Activated CD4-positive, alpha-beta T cell treated with anti-CD3 and anti-CD28 coated beads, Interleukin-2, Interleukin-4, amounts not matched to agents 100 ng/mL and 50 ng/mL, durations not matched to agents 16 hours and 8 hours (primary cell): Measurements from ENCODE around the gene INSYN2B.
"Not testable (repeated sequence)": the region's sequence is repeated elsewhere in the genome, so short reads cannot be mapped to it uniquely, and the experiment has no call there.

Source experiments
- DNase-seq: peaks from one replicate; pipeline ENCODE4 v3.0.0-alpha.2; 2020; ENCODE audit warnings: low spot score

The INSYN2B gene

GRCh38 chr5:169848792-169849191 is 131.5 kb downstream of the INSYN2B start:
- no peak for DNase-seq

DNA sequence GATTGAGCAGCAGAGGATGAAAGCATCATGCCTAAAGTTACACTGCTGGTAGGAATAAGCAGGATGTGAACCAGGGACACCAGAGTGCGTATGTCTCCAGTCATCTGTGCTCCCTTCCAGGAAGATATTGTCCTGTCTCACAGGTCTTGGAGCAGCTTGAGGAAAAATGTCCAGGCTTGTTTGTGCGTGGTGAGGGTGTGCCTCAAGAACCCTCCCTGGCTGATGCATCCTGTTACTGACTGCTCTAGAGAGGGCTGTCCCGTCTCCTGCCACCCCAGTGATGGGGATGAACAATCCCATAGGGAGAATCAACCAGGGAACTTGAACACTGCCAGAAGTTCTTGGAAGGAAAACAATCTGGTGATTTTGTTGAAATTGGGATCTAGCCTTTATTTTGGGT is 132.0 kb downstream of the INSYN2B start:
- no peak for DNase-seq

GRCh38 chr5:169847519-169847918 is 132.8 kb downstream of the INSYN2B start:
- no peak for DNase-seq

- no peak for DNase-seq
These were observed 137.6 kb downstream of the INSYN2B start for GRCh38 chr5:169842699-169843098.

GRCh38 chr5:169840405-169840804 is 139.9 kb downstream of the INSYN2B start:
- DNase-seq: no peak

- DNase-seq: peak; percentile 44
These were observed 141.6 kb downstream of the INSYN2B start for GRCh38 chr5:169838688-169839087.

DNA sequence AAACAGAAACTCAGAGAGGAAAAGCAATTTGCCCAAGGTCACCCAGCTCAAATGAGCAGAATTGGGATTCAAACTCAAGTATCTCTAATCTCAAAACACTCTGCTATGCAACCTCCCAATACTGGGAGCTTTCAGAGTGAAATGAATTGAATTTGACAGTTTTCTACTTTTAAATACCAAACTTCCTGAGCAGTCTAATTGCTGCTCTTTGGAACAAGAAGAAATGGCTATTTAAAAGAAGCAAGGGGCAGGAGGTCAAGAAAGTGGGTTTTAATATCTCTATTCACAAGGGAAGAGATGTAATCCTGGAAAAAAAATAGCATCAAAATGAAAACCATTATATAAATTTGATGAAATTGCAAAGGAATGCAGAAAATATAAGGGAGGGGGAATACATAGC is 142.6 kb downstream of the INSYN2B start:
- DNase-seq: no peak

- DNase-seq: no peak
These were observed 143.3 kb downstream of the INSYN2B start for GRCh38 chr5:169836835-169837536.

DNA sequence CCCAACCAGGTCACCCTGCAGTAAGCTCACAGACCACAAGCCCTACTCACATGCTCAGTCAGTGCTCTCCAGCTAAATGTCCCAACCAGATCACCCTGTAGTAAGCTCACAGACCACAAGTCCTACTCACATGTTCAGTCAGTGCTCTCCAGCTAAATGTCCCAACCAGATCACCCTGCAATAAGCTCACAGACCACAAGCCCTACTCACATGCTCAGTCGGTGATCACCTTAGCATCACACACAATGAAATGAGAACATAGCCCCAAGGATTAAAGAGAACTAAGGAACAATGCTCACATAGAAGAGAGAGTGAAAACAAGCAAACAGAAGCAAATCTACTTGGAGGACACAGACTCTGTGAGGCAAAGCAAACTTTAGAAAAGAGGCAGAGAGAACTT is 145.8 kb downstream of the INSYN2B start:
- DNase-seq: not testable (repeated sequence)

- DNase-seq: not testable (repeated sequence)
These were observed 146.5 kb downstream of the INSYN2B start for GRCh38 chr5:169833681-169834292.

- DNase-seq: no peak
These were observed 147.4 kb downstream of the INSYN2B start for GRCh38 chr5:169832845-169833244.

GRCh38 chr5:169832304-169832703 is 148.0 kb downstream of the INSYN2B start:
- DNase-seq: no peak

DNA sequence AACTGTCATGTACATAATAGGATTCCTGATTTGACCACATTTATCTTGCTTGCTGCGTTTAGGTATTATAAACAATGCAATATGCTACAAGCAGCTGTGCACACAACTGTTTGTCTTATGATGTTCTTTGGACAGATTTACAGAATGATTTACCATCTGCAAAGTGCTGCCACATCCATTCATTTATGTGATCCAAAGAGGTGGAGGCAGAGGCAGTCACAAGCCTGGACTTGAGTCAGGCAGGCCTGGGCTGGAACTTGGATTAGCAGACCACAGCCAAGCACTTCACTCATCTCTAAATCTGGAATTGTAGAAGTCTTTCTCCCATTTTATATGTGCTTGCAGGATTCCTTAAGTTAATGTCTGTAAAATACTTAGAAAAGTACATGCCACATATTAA is 149.0 kb downstream of the INSYN2B start:
- DNase-seq: no peak

DNA sequence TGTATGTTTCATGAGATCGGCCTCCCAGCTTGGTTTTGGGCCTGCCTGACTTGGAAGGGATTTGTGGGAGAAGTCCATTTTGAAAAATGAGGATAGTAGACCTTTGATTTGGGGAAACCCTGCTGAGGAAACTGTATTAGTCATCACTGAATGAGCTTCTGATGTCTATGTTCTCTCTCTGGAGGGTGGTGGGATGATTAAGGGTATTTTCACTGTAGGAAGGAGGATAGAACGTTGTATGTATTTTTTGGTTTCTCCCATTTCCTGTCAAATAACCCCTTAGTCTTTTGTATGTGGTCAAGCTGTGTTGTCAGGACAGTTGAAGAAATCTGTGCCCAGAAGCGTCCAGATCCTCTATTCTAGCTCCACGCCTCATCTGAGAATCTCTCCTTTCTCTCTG is 151.9 kb downstream of the INSYN2B start:
- no peak for DNase-seq

DNA sequence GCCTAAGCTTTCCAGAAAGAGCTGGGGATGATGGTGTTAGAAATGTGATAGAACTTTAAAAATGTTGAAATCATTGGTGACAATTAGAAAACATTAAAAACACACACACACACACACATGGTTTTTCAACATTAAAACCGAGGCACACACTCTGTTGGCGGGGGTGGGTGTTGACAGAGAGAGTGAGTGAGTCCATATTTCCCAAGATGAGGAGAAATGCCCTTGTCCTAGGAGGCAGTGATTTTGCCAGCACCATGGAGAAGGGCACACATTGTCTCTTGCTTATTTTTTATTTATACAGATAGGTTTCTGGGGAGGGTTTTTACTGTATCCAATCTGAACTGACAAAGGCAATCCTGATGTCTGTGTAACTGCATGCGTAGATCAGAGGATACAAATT is 152.5 kb downstream of the INSYN2B start:
- no peak for DNase-seq

DNA sequence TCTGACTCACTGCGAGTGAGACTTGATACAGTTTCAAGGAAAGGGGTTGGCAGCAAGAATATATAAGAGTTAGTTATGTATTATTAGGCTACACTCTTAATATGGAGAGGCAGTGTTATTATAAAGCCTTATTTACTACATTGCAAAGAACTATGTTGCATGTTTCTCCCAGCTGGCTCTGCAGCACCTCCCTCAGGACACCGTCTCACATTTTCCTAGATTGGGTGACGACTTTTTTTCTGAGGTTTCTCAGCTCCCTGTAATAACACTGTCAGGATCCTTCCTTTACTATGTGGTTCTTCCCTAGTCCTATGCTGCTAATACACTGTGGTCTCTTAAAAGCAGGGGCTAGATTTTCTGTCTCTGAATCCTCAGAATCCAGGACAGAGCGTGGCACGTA is 153.7 kb downstream of the INSYN2B start:
- DNase-seq: no peak

DNA sequence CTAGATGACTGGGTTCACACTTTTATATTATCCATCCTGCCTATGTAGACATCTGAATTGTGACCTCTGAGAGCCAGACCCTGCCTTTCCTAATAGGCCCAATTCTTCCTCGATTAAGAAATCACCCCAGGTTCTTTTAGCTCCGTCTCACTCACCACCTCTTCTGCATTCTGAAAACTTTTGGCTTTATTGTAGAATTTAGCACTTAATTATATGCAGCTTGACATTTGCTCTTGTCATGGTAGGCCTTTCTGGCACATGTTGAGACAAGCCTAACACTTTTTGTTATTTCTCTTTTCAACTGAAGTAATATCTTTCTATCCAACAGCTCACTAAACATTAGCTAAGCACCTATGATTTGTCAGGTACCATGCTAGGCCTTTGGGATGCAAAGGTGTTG is 163.3 kb downstream of the INSYN2B start:
- DNase-seq: no peak

DNA sequence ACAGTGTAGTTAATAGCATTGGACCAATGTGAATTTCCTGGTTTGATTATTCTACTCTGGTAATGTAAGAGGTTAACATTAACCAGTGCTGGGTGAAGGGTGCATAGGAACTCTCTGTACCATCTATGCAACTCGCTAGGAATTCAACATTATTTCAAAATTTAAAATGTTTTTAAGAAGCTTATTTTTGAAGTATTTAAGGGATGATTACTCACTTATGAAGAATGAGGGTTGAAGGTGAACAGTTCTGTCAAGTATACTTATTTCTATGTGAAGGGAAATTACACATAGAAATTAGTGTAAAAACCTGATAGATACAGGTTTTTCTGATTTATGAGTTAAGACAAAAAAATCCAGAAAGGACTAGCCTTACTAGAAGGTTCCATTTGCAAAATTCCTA is 165.8 kb downstream of the INSYN2B start:
- no peak for DNase-seq
